Stimulated activated CD8-positive, alpha-beta memory T cell treated with anti-CD3 and anti-CD28 coated beads, Interleukin-12 subunit alpha, Interleukin-12 subunit beta, amount 100 ng/mL, for 1 hour (primary cell): Measurements from ENCODE around the gene USP8.

Experiments
- DNase-seq: peaks from one replicate; pipeline ENCODE4 v3.0.0-alpha.2; 2020; ENCODE audit warnings: low read depth

Gene USP8

GRCh38 chr15:50543556-50543955 lies 119.4 kb downstream of the USP8 start:
- no peak for DNase-seq

GRCh38 chr15:50544368-50544767 lies 120.2 kb downstream of the USP8 start:
- no peak for DNase-seq

GRCh38 chr15:50546566-50546965 lies 122.4 kb downstream of the USP8 start, which contains the start of gene USP50:
Gene USP50, minus strand, starts transcription at chr15:50546666. Its CDS starts 141 bp downstream, at chr15:50546525.
- DNase-seq = no peak

GRCh38 chr15:50549326-50549725 lies 125.1 kb downstream of the USP8 start:
- no peak for DNase-seq

- no peak for DNase-seq
These were observed 128.0 kb downstream of the USP8 start for GRCh38 chr15:50552238-50552637.

- no peak for DNase-seq
These were observed 132.6 kb downstream of the USP8 start for GRCh38 chr15:50556642-50557371.

GRCh38 chr15:50558012-50558411 lies 133.8 kb downstream of the USP8 start:
- DNase-seq = no peak

- DNase-seq = no peak
These were observed 138.8 kb downstream of the USP8 start for GRCh38 chr15:50562735-50563640.

GRCh38 chr15:50563756-50564155 lies 139.6 kb downstream of the USP8 start:
- no peak for DNase-seq
